HEK293T (cell line): ENCODE data around the gene SART1.

Source experiments
- CTCF ChIA-PET: fragments of 350-600 bp; formaldehyde crosslinking; extraction: SDS; loops from one replicate; lab custom pipeline; 2021; ENCODE audit warnings: antibody characterized with exemption, inconsistent platforms; lab: Yijun Ruan, JAX
- POLR2A ChIA-PET: fragments of 350-600 bp; formaldehyde crosslinking; extraction: SDS; loops from one replicate; lab custom pipeline; 2020; ENCODE audit warnings: antibody characterized with exemption, inconsistent platforms; lab: Yijun Ruan, JAX
- DNase-seq: peaks from one replicate; pipeline ENCODE4 v3.0.0; 2012; ENCODE audit warnings: mixed read lengths; ENCODE audit errors: extremely low spot score
- ARNT ChIP-seq: fragments of 450-650 bp; IDR thresholded peaks from 2 replicates; pipeline ENCODE4 v1.6.1; 2017; ENCODE audit warnings: mild to moderate bottlenecking
- BHLHE40 ChIP-seq: fragments of 450-650 bp; IDR thresholded peaks from 2 replicates; pipeline ENCODE4 v1.6.1; 2016; ENCODE audit warnings: mild to moderate bottlenecking, moderate library complexity, borderline replicate concordance
- CTBP1 ChIP-seq: fragments of 450-650 bp; IDR thresholded peaks from 2 replicates; pipeline ENCODE4 v1.6.1; 2016; ENCODE audit warnings: borderline replicate concordance
- ELF4 ChIP-seq: fragments of 450-650 bp; IDR thresholded peaks from 2 replicates; pipeline ENCODE4 v1.6.1; 2017; ENCODE audit warnings: antibody characterized with exemption
- FOXA1 ChIP-seq: fragments of 450-650 bp; IDR thresholded peaks from 2 replicates; pipeline ENCODE4 v1.6.1; 2016; ENCODE audit warnings: mild to moderate bottlenecking
- FOXK2 ChIP-seq: fragments of 450-650 bp; IDR thresholded peaks from 2 replicates; pipeline ENCODE4 v1.6.1; 2016; ENCODE audit warnings: mild to moderate bottlenecking
- FOXM1 ChIP-seq: fragments of 450-650 bp; IDR thresholded peaks from 2 replicates; pipeline ENCODE4 v1.6.1; 2017; ENCODE audit warnings: mild to moderate bottlenecking, borderline replicate concordance
- HDGF ChIP-seq: fragments of 450-650 bp; IDR thresholded peaks from 2 replicates; pipeline ENCODE4 v1.6.1; 2017; ENCODE audit warnings: antibody characterized with exemption, borderline replicate concordance
- L3MBTL2 ChIP-seq: fragments of 450-650 bp; conservative IDR thresholded peaks from 2 replicates; pipeline ENCODE4 v1.6.1; 2016; ENCODE audit warnings: mild to moderate bottlenecking
- LEF1 ChIP-seq: fragments of 450-650 bp; IDR thresholded peaks from 2 replicates; pipeline ENCODE4 v1.6.1; 2017; ENCODE audit warnings: mild to moderate bottlenecking, borderline replicate concordance
- NFRKB ChIP-seq: fragments of 450-650 bp; IDR thresholded peaks from 2 replicates; pipeline ENCODE4 v1.6.1; 2016; ENCODE audit warnings: mild to moderate bottlenecking, moderate library complexity
- PKNOX1 ChIP-seq: fragments of 450-650 bp; IDR thresholded peaks from 2 replicates; pipeline ENCODE4 v1.6.1; 2016
- SP1 ChIP-seq: fragments of 450-650 bp; IDR thresholded peaks from 2 replicates; pipeline ENCODE4 v1.6.1; 2017
- SUZ12 ChIP-seq: fragments of 450-650 bp; IDR thresholded peaks from 2 replicates; pipeline ENCODE4 v1.6.1; 2016; ENCODE audit warnings: mild to moderate bottlenecking
- TARDBP ChIP-seq: fragments of 450-650 bp; IDR thresholded peaks from 2 replicates; pipeline ENCODE4 v1.6.1; 2016
- ZNF384 ChIP-seq: fragments of 450-650 bp; IDR thresholded peaks from 2 replicates; pipeline ENCODE4 v1.6.1; 2016

SART1 gene

GRCh38 chr11:66011239-66011784, 49.8 kb downstream of the SART1 start:
- POLR2A ChIA-PET: no interaction called here
- CTCF ChIA-PET: interaction anchor here (0.6 kb wide), 1 partner anchor 8 kb away, joined by 3 read pairs; no protein-coding TSS in a partner anchor
- no peak for DNase-seq
- TF ChIP-seq FOXK2 (no peak), CTBP1 (no peak), FOXM1 (no peak), ZNF384 (no peak), HDGF (no peak), L3MBTL2 (no peak), SUZ12 (no peak), NFRKB (no peak), PKNOX1 (no peak), LEF1 (no peak), SP1 (no peak), FOXA1 (no peak), ELF4 (no peak), BHLHE40 (no peak), TARDBP (no peak), ARNT (no peak)

- TF ChIP-seq SP1 (no peak), HDGF (no peak), BHLHE40 (no peak), L3MBTL2 (no peak), LEF1 (no peak), PKNOX1 (no peak), FOXA1 (no peak), FOXM1 (no peak)
- no peak for DNase-seq
- ChIA-PET POLR2A (no interaction called here), CTCF (interaction anchor here (0.6 kb wide), 1 partner anchor 8 kb away, joined by 3 read pairs; no protein-coding TSS in a partner anchor)
These were observed 50.3 kb downstream of the SART1 start, which contains the start of gene CST6 for GRCh38 chr11:66011785-66012303. Gene CST6, plus strand, starts transcription at chr11:66012008. Its CDS starts 37 bp downstream, at chr11:66012045.

GRCh38 chr11:66012371-66012945, 50.9 kb downstream of the SART1 start:
- POLR2A ChIA-PET: no interaction called here

GRCh38 chr11:66012946-66013761, 51.6 kb downstream of the SART1 start:
- TF ChIP-seq SP1 (no peak), ARNT (no peak), ELF4 (no peak), HDGF (no peak), TARDBP (no peak), L3MBTL2 (no peak), FOXM1 (no peak), LEF1 (no peak), BHLHE40 (no peak), SUZ12 (no peak)
- CTCF ChIA-PET: interaction anchor here (1.3 kb wide), 1 partner anchor 10 kb away, joined by 6 read pairs; no protein-coding TSS in a partner anchor
- POLR2A ChIA-PET: interaction anchor here (0.6 kb wide), 1 partner anchor 55 kb away, joined by 3 read pairs; no protein-coding TSS in a partner anchor
- DNase-seq: no peak

More at GRCh38 chr11:66012371-66012945, 50.9 kb downstream of the SART1 start:
- CTCF ChIA-PET: interaction anchor here (1.3 kb wide), 1 partner anchor 10 kb away, joined by 6 read pairs; no protein-coding TSS in a partner anchor
- TF ChIP-seq SUZ12 (no peak), L3MBTL2 (no peak), CTBP1 (no peak), PKNOX1 (no peak), FOXK2 (no peak), SP1 (no peak), TARDBP (no peak), LEF1 (no peak), ARNT (no peak), ZNF384 (no peak), FOXM1 (no peak), NFRKB (no peak), ELF4 (no peak), HDGF (no peak)
- no peak for DNase-seq

- POLR2A ChIA-PET: interaction anchor here (0.6 kb wide), 1 partner anchor 55 kb away, joined by 3 read pairs; no protein-coding TSS in a partner anchor
- no peak for DNase-seq
- TF ChIP-seq HDGF (no peak), ARNT (no peak), FOXK2 (no peak), SP1 (no peak), ELF4 (no peak), BHLHE40 (no peak), FOXA1 (no peak), ZNF384 (no peak)
- CTCF ChIA-PET: interaction anchor here (1.3 kb wide), 1 partner anchor 9 kb away, joined by 6 read pairs; no protein-coding TSS in a partner anchor
These were observed 52.2 kb downstream of the SART1 start for GRCh38 chr11:66013762-66014100.
